NCI-H1105 (cell line): Measurements from ENCODE around the gene PTPRG.
A peak's percentile ranks its signal among the peaks of the same experiment; 100 is the strongest.
"Not testable (repeated sequence)": the region's sequence is repeated elsewhere in the genome, so short reads cannot be mapped to it uniquely, and the experiment has no call there.

Source experiments
- DNase-seq: peaks from one replicate; lab custom pipeline; 2025; lab: John Stamatoyannopoulos, UW

Gene PTPRG

GRCh38 chr3:61686228-61686648 is 124.9 kb downstream of the PTPRG start:
- peak; percentile 7 for DNase-seq

- no peak for DNase-seq
These were observed 125.8 kb downstream of the PTPRG start for GRCh38 chr3:61687206-61687605.

GRCh38 chr3:61687663-61688306 is 126.4 kb downstream of the PTPRG start:
- no peak for DNase-seq

GRCh38 chr3:61688307-61688984 is 127.1 kb downstream of the PTPRG start:
- DNase-seq: no peak

GRCh38 chr3:61690016-61690415 is 128.6 kb downstream of the PTPRG start:
- DNase-seq: no peak

- DNase-seq: no peak
These were observed 130.1 kb downstream of the PTPRG start for GRCh38 chr3:61691466-61691865.

- no peak for DNase-seq
These were observed 135.9 kb downstream of the PTPRG start for GRCh38 chr3:61697301-61697700.

- DNase-seq: not testable (repeated sequence)
These were observed 137.1 kb downstream of the PTPRG start for GRCh38 chr3:61698278-61699072.

- no peak for DNase-seq
These were observed 138.3 kb downstream of the PTPRG start for GRCh38 chr3:61699622-61700021.

- no peak for DNase-seq
These were observed 139.6 kb downstream of the PTPRG start for GRCh38 chr3:61701011-61701410.

GRCh38 chr3:61702453-61702852 is 141.1 kb downstream of the PTPRG start:
- DNase-seq: no peak

- DNase-seq: no peak
These were observed 143.4 kb downstream of the PTPRG start for GRCh38 chr3:61704807-61705206.

GRCh38 chr3:61707492-61707891 is 146.1 kb downstream of the PTPRG start:
- DNase-seq: no peak

GRCh38 chr3:61710920-61711319 is 149.5 kb downstream of the PTPRG start:
- DNase-seq: not testable (repeated sequence)

- no peak for DNase-seq
These were observed 152.9 kb downstream of the PTPRG start for GRCh38 chr3:61714225-61714624.

- no peak for DNase-seq
These were observed 154.6 kb downstream of the PTPRG start for GRCh38 chr3:61715886-61716527.

GRCh38 chr3:61716693-61717092 is 155.3 kb downstream of the PTPRG start:
- not testable (repeated sequence) for DNase-seq

GRCh38 chr3:61718565-61718964 is 157.2 kb downstream of the PTPRG start:
- DNase-seq: peak; percentile 29

GRCh38 chr3:61719278-61719977 is 158.1 kb downstream of the PTPRG start:
- DNase-seq: peak; percentile 1

GRCh38 chr3:61723038-61723437 is 161.7 kb downstream of the PTPRG start:
- no peak for DNase-seq

- DNase-seq: no peak
These were observed 162.8 kb downstream of the PTPRG start for GRCh38 chr3:61724183-61724582.

GRCh38 chr3:61724801-61725200 is 163.4 kb downstream of the PTPRG start:
- no peak for DNase-seq
